GM03348 (cell line): ENCODE results near the gene PRDX3.

Source experiments
- DNase-seq: peaks from one replicate; pipeline ENCODE4 v3.0.0; 2012; ENCODE audit warnings: low spot score

PRDX3 gene

GRCh38 chr10:119178372-119179119 lies at the start of gene PRDX3:
PRDX3 (minus strand) TSS chr10:119178812; CDS start chr10:119178790, 22 bp downstream.
- peak; percentile 98 for DNase-seq

DNA sequence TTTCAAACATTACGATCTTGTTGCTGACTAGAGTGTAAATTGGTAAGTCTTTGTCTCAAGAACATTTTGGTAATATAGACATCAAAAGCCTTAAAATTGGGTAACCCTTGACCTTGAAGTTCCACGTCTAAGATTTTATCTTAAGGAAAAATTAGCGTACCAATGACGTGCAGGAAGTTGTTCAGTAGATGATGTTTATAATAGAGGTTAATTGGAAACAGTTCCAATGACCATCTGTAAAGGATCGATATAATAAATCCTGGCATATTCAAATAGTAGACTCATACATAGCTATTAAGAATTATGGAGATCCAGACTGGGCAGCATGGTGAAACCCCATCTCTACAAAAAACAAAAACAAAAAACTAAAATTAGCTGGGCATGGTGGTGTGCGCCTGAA lies 49.2 kb upstream of the PRDX3 start:
- no peak for DNase-seq

- DNase-seq: no peak
These were observed 46.6 kb upstream of the PRDX3 start for GRCh38 chr10:119225083-119225658.

DNA sequence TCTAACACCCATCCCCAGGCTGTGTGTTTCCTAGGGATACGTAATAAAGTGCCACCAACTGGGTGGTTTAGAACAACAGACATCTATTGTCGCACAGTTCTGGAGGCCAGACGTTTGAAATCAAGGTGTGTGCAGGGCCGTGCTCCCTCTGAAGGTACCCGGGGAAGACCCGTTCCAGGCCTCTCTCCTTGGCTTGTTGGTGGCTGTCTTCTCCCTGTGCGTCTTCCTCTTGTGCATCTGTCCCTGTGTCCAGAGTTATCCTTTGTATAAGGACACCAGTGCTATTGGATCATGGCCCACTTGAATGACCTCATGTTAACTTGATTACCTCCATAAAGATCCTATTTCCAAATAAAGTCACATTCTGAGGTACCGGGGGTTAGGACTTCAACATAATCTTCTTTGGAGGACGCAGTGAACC lies 44.4 kb upstream of the PRDX3 start:
- no peak for DNase-seq

DNA sequence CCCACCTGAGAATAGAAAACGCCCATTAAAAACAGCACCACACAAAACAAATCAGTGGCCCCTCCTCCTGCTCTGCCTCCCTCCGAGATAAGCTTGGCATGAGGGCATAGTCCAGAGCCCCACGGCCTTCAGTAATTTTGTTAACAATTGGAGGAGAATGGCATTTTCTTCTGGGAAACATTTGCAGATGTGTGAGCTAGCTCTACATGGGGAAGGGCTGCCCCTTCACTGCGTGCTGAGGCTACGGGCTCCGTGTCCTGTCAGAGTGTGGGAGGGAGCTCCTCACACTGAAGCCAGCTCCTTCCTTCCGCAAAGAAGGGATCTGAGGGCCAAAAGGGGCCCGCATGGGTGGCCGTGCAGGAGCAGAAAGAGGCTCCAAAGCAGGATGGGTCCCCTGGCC lies 43.9 kb upstream of the PRDX3 start:
- no peak for DNase-seq

DNA sequence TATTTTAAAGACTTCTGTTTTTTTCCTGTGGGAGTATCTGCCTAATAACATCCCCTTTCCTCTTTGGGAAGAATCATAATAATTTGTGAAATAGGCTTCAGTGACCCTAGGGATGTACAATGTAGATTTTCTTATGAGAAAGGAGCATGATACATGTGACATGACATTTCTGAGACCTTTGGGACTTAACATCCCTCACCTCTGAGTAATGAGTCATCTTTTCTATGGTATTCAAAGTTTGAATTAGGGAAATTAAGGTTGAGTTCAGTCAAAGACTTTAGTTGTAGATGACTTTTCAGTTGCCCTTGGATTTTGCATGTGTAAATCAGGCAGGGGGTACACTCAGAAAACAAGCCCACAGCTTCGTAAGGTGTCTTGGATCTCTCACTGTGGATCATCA lies 43.1 kb upstream of the PRDX3 start:
- no peak for DNase-seq

GRCh38 chr10:119221201-119221600 lies 42.6 kb upstream of the PRDX3 start:
- DNase-seq: peak; percentile 50

DNA sequence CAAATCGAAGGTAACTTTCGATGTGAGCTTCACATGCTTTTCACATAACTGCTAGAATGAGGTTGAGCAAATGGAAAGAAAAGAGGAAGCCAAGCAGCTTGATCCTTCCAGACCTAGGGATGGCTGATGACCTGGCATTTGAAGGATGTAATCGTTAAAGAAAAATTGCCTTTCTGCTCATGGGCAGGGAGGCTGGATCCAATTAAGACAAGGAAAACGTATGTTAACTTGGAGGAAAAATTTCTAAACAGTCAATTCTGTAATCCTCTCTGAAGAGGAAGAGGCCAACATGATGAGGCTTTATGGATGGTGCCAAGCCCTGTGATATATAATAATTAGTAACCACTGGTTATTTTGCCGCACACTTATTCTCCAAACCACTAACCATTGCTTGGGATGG lies 41.3 kb upstream of the PRDX3 start:
- peak; percentile 16 for DNase-seq

DNA sequence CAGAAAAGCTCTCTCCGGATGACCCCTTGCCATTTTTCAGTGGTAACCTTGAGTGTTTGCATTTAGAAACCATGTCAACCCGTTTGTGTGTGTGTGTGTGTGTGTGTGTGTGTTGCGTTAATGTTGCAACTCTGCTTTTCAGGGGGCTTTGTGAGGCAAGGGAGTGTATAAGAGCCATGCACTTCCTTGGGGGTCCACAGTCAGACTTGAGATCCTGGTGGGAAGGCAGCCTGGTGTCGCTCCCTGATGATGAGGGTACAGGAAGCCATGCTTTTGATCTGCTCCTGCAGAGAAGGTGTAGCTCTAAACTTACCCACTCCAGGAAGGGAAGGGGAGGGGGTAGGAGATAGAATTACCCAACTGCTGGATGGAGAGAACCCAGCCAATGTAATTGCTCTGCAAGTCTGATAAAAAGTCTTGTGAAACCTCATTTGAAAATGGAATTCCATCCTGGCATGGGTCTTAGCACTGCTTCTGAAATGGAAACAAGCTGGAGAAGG lies 39.4 kb upstream of the PRDX3 start:
- DNase-seq: peak; percentile 50

- no peak for DNase-seq
These were observed 38.8 kb upstream of the PRDX3 start for GRCh38 chr10:119217401-119217800.

DNA sequence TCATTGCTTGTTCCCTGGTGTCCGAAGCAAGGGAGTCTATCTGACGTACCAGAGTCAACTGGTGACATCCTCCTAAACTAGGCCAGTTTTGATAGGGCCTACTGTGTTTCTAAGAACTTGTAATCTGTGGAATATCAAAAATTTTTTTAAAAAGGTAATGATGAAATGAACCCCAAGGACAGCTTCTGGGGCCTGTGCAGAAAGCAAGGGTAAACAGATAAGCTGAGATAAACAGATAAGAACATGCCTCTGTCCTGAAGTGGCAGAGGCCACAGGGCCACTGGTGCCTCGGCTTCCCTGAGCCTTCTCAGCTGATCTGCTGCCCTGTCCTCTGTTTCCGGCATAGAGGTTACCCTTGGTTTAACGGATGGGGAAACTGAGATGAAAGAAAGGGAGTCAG lies 37.5 kb upstream of the PRDX3 start:
- DNase-seq: no peak

GRCh38 chr10:119215371-119215770 lies 36.8 kb upstream of the PRDX3 start:
- DNase-seq: no peak

GRCh38 chr10:119211625-119212441 lies 33.2 kb upstream of the PRDX3 start:
- no peak for DNase-seq

DNA sequence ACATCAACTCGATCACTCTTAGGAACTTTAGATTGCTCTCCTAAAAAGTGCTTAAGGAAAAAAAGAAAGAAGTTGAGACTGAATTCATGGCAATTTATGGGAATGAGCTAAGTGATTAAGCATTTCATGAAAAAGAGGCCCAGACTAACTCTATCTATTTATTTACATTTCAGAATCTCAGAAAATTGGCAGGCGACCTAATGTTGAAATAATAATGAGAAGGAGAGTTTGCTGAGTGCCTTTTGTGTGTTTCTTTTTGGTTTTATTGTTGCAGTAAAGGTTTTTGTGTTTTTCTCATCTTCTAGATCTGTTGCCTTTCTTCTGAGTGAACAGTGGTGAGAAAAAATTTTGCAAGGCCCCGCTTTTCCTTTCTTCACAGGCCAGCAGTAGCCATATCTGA lies 32.6 kb upstream of the PRDX3 start:
- DNase-seq: peak; percentile 43

GRCh38 chr10:119210633-119211032 lies 32.0 kb upstream of the PRDX3 start:
- no peak for DNase-seq

DNA sequence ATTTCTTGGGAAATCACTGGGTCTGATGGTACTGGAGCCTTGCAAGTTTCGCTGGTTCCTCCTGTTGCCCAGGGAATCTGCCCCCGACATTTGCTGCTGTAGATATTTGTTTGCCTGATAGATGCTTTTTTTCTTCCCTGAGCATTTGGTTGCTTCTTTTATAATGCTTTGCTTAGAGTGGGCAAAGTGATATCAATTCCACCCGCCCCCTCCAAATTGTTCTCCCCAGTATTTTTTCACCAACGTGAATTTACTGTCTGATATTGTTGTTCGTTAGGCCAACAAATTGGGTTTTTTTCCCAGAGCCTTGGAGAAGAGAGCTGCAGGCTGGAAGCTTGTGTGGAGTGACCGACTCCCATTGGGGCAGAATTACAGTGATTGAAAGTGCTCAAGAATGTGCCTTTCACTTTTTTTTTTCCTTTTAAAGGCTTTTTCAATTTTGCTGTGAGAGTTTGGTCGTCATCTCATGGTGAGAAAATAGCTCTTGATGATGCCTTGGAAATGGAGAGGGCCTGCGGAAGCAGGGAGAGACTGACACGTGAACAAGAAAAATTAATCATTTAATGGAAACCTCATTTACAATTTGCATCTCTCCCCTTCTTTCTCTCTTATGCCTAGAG lies 31.2 kb upstream of the PRDX3 start:
- DNase-seq: no peak

DNA sequence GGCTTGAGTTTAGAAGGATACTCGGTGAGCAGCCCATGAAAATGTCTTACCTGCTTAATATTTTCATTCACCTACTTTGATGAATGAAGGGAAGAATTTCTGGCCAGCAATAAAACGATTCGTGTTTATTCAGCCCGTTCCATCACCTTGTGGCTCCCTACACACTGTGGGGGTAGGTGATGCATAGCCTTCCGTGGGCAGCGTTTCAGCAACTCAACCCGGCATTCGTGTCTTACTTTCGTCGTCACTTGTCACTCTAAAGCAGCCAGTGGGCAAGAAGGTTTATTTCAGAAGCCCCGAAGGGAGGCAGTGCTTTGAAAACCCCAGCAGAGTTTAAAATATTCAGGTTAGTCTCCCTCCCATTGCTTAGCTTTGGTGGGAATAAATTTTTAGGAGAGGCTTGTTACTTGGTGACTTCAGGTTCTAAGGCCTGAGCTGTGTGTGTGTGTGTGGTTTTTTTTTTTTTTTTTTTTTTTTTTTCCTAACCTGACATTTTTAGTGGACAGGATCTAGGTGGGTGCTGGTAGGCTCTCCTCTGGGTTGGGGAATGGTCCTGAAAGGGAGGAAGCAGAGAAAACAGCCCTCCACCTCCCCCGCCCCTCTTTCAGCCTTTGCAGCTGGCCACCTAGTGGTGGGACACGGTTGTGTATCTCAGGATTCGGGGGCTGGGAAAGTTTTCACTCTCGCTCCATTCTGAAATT lies 30.6 kb upstream of the PRDX3 start:
- DNase-seq: peak; percentile 69

DNA sequence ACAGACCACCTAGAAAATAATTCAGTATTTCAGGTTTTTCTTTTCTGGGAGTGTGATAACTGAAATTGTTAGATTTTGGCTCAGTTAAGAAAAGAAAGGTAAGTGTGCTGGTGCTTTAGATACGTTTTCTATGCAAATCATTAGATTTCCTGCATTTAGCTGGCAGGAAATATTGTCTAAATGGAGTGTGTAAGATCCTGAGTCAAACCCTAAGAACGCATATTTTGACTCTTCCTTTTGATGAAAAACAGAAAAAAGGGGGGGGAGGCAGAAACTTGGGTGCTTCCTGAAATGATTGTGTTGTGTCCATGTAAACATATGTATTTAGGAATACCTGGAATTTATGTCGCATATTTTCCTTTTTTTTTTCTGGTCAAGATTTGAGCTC lies 29.9 kb upstream of the PRDX3 start:
- DNase-seq: peak; percentile 39

GRCh38 chr10:119207713-119208552 lies 29.3 kb upstream of the PRDX3 start:
- peak; percentile 24 for DNase-seq

DNA sequence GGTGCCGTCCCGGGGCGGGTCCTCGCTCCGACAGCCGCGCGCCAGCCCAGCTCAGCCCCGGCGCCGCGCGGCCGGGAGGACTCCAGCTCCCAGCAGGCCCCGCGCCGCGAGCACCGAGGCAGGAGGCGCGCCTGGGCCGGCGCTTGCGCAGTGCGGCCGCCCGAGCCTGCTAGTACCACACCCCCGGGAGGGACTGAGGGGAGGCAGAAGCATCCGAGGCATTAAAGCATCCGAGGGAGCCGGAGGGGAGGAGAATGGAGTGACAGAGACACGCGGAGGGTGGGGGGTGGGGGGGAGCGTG lies 28.7 kb upstream of the PRDX3 start, which contains the start of gene GRK5:
Gene GRK5 (plus strand): TSS at position 206 of the 301 bp plus-strand sequence. CDS start 347 bp downstream, outside the sequence.
- DNase-seq: peak; percentile 99
